ENCODE results near the gene ATG3.

DNA sequence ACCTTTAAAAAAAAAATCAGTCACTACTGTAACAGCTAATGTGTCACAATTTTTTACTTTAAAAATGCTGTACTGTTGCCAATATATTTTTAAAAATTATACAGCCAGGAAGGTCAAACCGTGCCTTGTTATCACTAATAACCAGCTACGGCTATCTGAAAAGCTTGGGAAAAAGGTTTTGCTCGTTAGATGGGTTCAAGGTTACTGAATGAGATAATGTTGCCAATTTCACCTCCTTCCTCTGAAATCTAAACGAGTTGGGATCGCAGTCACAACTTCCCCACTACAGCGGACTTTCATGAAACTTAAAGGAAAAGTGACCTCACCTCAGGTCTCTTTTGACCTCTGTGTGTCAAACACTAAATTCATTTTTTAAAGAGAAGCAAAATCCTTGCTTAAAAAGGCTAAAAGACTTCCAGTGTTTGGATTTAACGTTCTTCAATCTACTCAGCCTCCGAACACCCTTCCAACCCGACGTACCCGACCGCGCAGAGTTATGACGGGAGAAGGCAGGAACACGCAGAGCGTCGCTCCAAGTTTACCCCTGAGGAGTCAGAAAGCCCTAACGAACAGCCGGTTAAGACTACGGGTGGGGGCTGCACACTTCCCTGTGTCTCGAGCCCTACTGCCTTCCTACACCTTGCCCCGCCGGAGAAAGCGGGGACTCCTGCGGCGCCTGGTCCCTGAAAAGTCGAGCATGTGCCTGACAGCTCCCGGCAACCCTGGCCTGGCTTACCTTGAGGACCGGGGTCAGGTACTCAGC is 860 bp downstream of the ATG3 start:
- no peak for TF ChIP-seq SMARCC2 (IDR thresholded peaks at IDR 0.05; ENCODE audit: low read depth)
- peak; percentile 67 for TF ChIP-seq ATF1 (CRISPR knock-in tag; IDR thresholded peaks at IDR 0.05)
- peak; percentile 93 for TF ChIP-seq ATF1 (tag; IDR thresholded peaks at IDR 0.05)
- peak; percentile 34 for TF ChIP-seq POLR2A (conservative IDR thresholded peaks at IDR 0.05)
